A549 (cell line): ENCODE data around the gene PIGL. TPM values are rescaled to one million over a fixed set of nuclear protein-coding genes. Genes with fewer than 3 reads are reported as not detected.

Experiments
- ATAC-seq, 2 experiments: fragments of 200-7000 bp in 1 of 2; fragments of >200 bp in 1 of 2; cut with Nextera tagmentation in 1 of 2; cut with Tn5 transposase in 1 of 2; 3 replicates each; pipeline versions ENCODE4 v1.8.0 to v1.9.1; 2018 to 2020; ENCODE audit warnings: mild to moderate bottlenecking in 1 of 2, moderate library complexity in 1 of 2
- CTCF ChIA-PET: fragments of 300-600 bp; sonication (Branson Sonifier 250); formaldehyde crosslinking; extraction: SDS; loops from one replicate; lab custom pipeline; 2021; ENCODE audit warnings: antibody characterized with exemption, inconsistent platforms; lab: Yijun Ruan, JAX
- POLR2A ChIA-PET: fragments of 350-600 bp; formaldehyde crosslinking; extraction: SDS; loops from one replicate; lab custom pipeline; 2021; ENCODE audit warnings: antibody characterized with exemption, inconsistent platforms; lab: Yijun Ruan, JAX
- DNase-seq, 2 experiments: peaks; one replicate each; pipeline versions ENCODE4 v3.0.0 to v3.0.0-alpha.2; 2011 to 2016; ENCODE audit warnings: low read depth in 1 of 2, low spot score in 1 of 2
- FAIRE-seq: peaks from 2 replicates; lab custom pipeline; 2011; peaks lifted over from hg19 to GRCh38; lab: Jason Lieb, UNC
- H3K27ac ChIP-seq, 2 experiments: fragments of >200 bp; sonication (Bioruptor Twin); formaldehyde crosslinking; 3 replicates each; pipeline ENCODE4 v1.5.1; 2016 to 2017
- H3K4me1 ChIP-seq: fragments of >200 bp; sonication (Bioruptor Twin); formaldehyde crosslinking; 3 replicates; pipeline ENCODE4 v1.6.1; 2016
- H3K4me2 ChIP-seq: fragments of >200 bp; sonication (Bioruptor Twin); formaldehyde crosslinking; 3 replicates; pipeline ENCODE4 v1.6.1; 2016
- H3K4me3 ChIP-seq: fragments of >200 bp; sonication (Bioruptor Twin); formaldehyde crosslinking; 3 replicates; pipeline ENCODE4 v1.5.1; 2016
- H3K9me3 ChIP-seq: fragments of >200 bp; sonication (Bioruptor Twin); formaldehyde crosslinking; 3 replicates; pipeline ENCODE4 v1.6.1; 2016
- ATOH8 ChIP-seq: fragments of 250-450 bp; sonication (Bioruptor Pico); IDR thresholded peaks from 2 replicates; pipeline ENCODE4 v1.5.0; 2020; ENCODE audit warnings: low read depth, mild to moderate bottlenecking, moderate library complexity
- CBX8 ChIP-seq: fragments of 200-600 bp; sonication (generic); IDR thresholded peaks from 2 replicates; pipeline ENCODE4 v1.6.1; 2016
- EP300 ChIP-seq, 2 experiments: fragments of >200 bp; sonication (Bioruptor Twin); formaldehyde crosslinking; IDR thresholded peaks; 2 replicates in 1 of 2; 3 replicates in 1 of 2; pipeline ENCODE4 v1.6.1; 2016 to 2017
- FOXS1 ChIP-seq: fragments of 250-450 bp; sonication (Bioruptor Pico); IDR thresholded peaks from 2 replicates; pipeline ENCODE4 v1.5.0; 2020; ENCODE audit warnings: mild to moderate bottlenecking, moderate library complexity
- GATA3 ChIP-seq: IDR thresholded peaks from 2 replicates; pipeline ENCODE4 v1.6.1; 2012; ENCODE audit warnings: borderline replicate concordance
- HMGXB4 ChIP-seq: fragments of 250-450 bp; sonication (Bioruptor Pico); IDR thresholded peaks from 2 replicates; pipeline ENCODE4 v1.5.0; 2021; ENCODE audit warnings: mild to moderate bottlenecking, moderate library complexity, borderline replicate concordance
- HOXA7 ChIP-seq: fragments of 250-450 bp; sonication (Bioruptor Pico); IDR thresholded peaks from 2 replicates; pipeline ENCODE4 v1.5.0; 2020; ENCODE audit warnings: mild to moderate bottlenecking, moderate library complexity
- JUN ChIP-seq, 2 experiments: fragments of >200 bp; sonication (Bioruptor Twin); formaldehyde crosslinking; IDR thresholded peaks; 2 replicates in 1 of 2; 3 replicates in 1 of 2; pipeline ENCODE4 v1.6.1; 2016 to 2017
- JUNB ChIP-seq: fragments of >200 bp; sonication (Bioruptor Twin); formaldehyde crosslinking; IDR thresholded peaks from 2 replicates; pipeline ENCODE4 v1.6.1; 2016
- KDM1A ChIP-seq: fragments of 200-600 bp; sonication (generic); IDR thresholded peaks from 2 replicates; pipeline ENCODE4 v1.6.1; 2016; ENCODE audit warnings: low read depth, mild to moderate bottlenecking
- KDM5A ChIP-seq: fragments of 200-600 bp; sonication (generic); IDR thresholded peaks from 2 replicates; pipeline ENCODE4 v1.6.1; 2016; ENCODE audit warnings: antibody characterized with exemption, mild to moderate bottlenecking
- MAZ ChIP-seq: fragments of 150-350 bp; IDR thresholded peaks from 2 replicates; pipeline ENCODE4 v1.6.1; 2014; ENCODE audit warnings: antibody characterized with exemption, low read depth, low read length, borderline replicate concordance
- POLR2A ChIP-seq: IDR thresholded peaks from 2 replicates; pipeline ENCODE4 v1.6.1; 2012; ENCODE audit warnings: mild to moderate bottlenecking, low read length
- RAD21 ChIP-seq, 2 experiments: fragments of >200 bp in 1 of 2; sonication (Bioruptor Twin) in 1 of 2; formaldehyde crosslinking in 1 of 2; IDR thresholded peaks in 1 of 2; conservative IDR thresholded peaks in 1 of 2; 2 replicates in 1 of 2; 3 replicates in 1 of 2; pipeline ENCODE4 v1.6.1; 2012 to 2018; ENCODE audit warnings: inconsistent platforms in 1 of 2
- RCOR1 ChIP-seq: fragments of 150-350 bp; IDR thresholded peaks from 2 replicates; pipeline ENCODE4 v1.6.1; 2014; ENCODE audit warnings: antibody characterized with exemption, low read length, low read depth
- REST ChIP-seq: fragments of 200-600 bp; sonication (generic); IDR thresholded peaks from 2 replicates; pipeline ENCODE4 v1.6.1; 2016; ENCODE audit warnings: antibody characterized with exemption, mild to moderate bottlenecking, moderate library complexity
- SMC3 ChIP-seq: fragments of >200 bp; sonication (Bioruptor Twin); formaldehyde crosslinking; IDR thresholded peaks from 3 replicates; pipeline ENCODE4 v1.6.1; 2018; ENCODE audit warnings: inconsistent platforms
- SREBF2 ChIP-seq: fragments of 450-650 bp; IDR thresholded peaks from 2 replicates; pipeline ENCODE4 v1.6.1; 2014; ENCODE audit warnings: mild to moderate bottlenecking, moderate library complexity
- USF2 ChIP-seq: fragments of 450-650 bp; IDR thresholded peaks from 2 replicates; pipeline ENCODE4 v1.6.1; 2014; ENCODE audit warnings: antibody characterized with exemption
- ZC3H11A ChIP-seq: fragments of 450-650 bp; IDR thresholded peaks from 2 replicates; pipeline ENCODE4 v1.6.1; 2014; ENCODE audit warnings: antibody characterized with exemption, mild to moderate bottlenecking
- ZFP36 ChIP-seq: fragments of 450-650 bp; IDR thresholded peaks from 2 replicates; pipeline ENCODE4 v1.6.1; 2014; ENCODE audit warnings: borderline replicate concordance; ENCODE audit not compliant: partially characterized antibody
- ZNF302 ChIP-seq: fragments of 250-450 bp; sonication (Bioruptor Pico); IDR thresholded peaks from 2 replicates; pipeline ENCODE4 v1.9.0; 2021; ENCODE audit warnings: inconsistent platforms, mild to moderate bottlenecking, moderate library complexity
- ZSCAN20 ChIP-seq: fragments of 250-450 bp; sonication (Bioruptor Pico); IDR thresholded peaks from 2 replicates; pipeline ENCODE4 v1.8.0; 2022; ENCODE audit warnings: mild to moderate bottlenecking, moderate library complexity
- WGBS: methylation state at CpG from one replicate; pipeline ENCODE4 v1.1.6; 2017; ENCODE audit errors: missing lambda C conversion rate; 5-methylcytosine and 5-hydroxymethylcytosine counted together
- polyA plus RNA-seq, 4 experiments: library from polyadenylated mRNA; depleted of rRNA in 3 of 4; stranded (reverse); fragments of >200 nt; fragmentation: RNase III in 1 of 4; extraction: RNeasy Plus Mini Kit Qiagen cat#74134 plus additional on column Dnase treatment in 1 of 4; gene quantifications; 2 replicates in 3 of 4; 3 replicates in 1 of 4; pipeline ENCODE4 v1.2.3, GENCODE V29; 2011 to 2017
- TF ChIP-seq, protein P1 (sequence below): IDR thresholded peaks from 2 replicates; pipeline ENCODE4 v1.6.1; 2012

PIGL gene
- polyA plus RNA-seq, 2 of the 4 experiments (the other 2 are of a cell fraction): 27.5 to 35.1 TPM

- TF ChIP-seq ATOH8 (CRISPR knock-in tag): no peak
- TF ChIP-seq ZC3H11A: no peak
These were observed 44.0 kb downstream of the PIGL start (continued) for GRCh38 chr17:16261049-16261448.

- CTCF ChIA-PET: no interaction called here
- FAIRE-seq (no peak), DNase-seq (no peak), ATAC-seq (no peak)
- H3K4me3 ChIP-seq: no peak overlapping the region
- H3K27ac ChIP-seq: no peak overlapping the region
- H3K4me1 ChIP-seq: no peaks in the 10 kb centered on the region
- POLR2A ChIA-PET: no interaction called here
- TF ChIP-seq ZC3H11A: no peak
- no peak for TF ChIP-seq EP300 (IDR thresholded peaks at IDR 0.05)
- TF ChIP-seq ZFP36: no peak
- TF ChIP-seq, all 56 proteins: peak for 0
- no peaks in the 10 kb centered on the region for H3K9me3 ChIP-seq
- H3K4me2 ChIP-seq: no peak overlapping the region
- WGBS: 93% methylated on average over 4 of the region's 4 CpGs
These were observed 45.2 kb downstream of the PIGL start for GRCh38 chr17:16262201-16262600.

DNA sequence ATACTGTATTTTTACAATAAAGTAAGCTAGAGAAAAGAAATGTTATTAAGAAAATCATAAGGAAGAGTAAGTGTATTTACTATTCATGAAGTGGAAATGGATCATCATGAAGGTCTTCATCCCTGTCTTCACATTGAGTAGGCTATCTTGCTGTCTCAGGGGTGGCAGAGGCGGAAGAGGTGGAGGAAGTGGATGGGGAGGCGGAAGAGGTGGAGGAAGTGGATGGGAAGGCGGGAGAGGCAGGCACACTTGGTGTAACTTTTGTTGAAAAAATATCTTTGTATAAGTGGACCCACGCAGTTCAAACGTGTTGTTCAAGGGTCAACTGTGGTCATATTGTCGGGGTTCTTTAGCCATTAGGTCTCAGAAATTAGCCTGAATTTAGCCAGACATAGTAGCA is 50.2 kb downstream of the PIGL start:
- Histone ChIP-seq H3K4me1 (peaks cover 5% of the 10 kb centered on the region; the same call in 1 of the 3 replicates), H3K4me3 (no peak overlapping the region), H3K4me2 (no peak overlapping the region), H3K27ac (no peak overlapping the region), H3K9me3 (no peaks in the 10 kb centered on the region)
- TF ChIP-seq KDM1A (no peak), SREBF2 (no peak), FOXS1 (CRISPR knock-in tag) (no peak), HMGXB4 (CRISPR knock-in tag) (no peak), EP300 (IDR thresholded peaks at IDR 0.05) (no peak), MAZ (no peak), JUNB (no peak)
- no peak for DNase-seq
- WGBS: 81% methylated on average over 6 of the region's 6 CpGs
- ATAC-seq: no peak
- CTCF ChIA-PET: interaction anchor here (2.8 kb wide), 1 partner anchor 19 kb away, joined by 12 read pairs; no protein-coding TSS in a partner anchor
- POLR2A ChIA-PET: no interaction called here
- no peak for FAIRE-seq

- H3K4me2 ChIP-seq: no peak overlapping the region
- no peak overlapping the region for H3K27ac ChIP-seq
- no peak for DNase-seq
- ChIA-PET CTCF (interaction anchor here (1.4 kb wide), 1 partner anchor 36 kb away, joined by 3 read pairs; no protein-coding TSS in a partner anchor), POLR2A (no interaction called here)
- 89% methylated on average over 2 of the region's 2 CpGs for WGBS
- peaks cover 16% of the 10 kb centered on the region; the same call in 1 of the 3 replicates for H3K4me1 ChIP-seq
- H3K4me3 ChIP-seq: no peak overlapping the region
- TF ChIP-seq HOXA7 (no peak), SMC3 (no peak), RCOR1 (no peak), KDM5A (no peak), ZSCAN20 (CRISPR knock-in tag) (no peak), CBX8 (no peak), USF2 (no peak), POLR2A (no peak), RAD21 (conservative IDR thresholded peaks at IDR 0.05 in 1 of 2, IDR thresholded peaks at IDR 0.05 in 1 of 2) (no peak), ZNF302 (CRISPR knock-in tag) (no peak), JUN (IDR thresholded peaks at IDR 0.05) (no peak), REST (no peak), GATA3 (no peak)
- TF ChIP-seq, protein P1, sequence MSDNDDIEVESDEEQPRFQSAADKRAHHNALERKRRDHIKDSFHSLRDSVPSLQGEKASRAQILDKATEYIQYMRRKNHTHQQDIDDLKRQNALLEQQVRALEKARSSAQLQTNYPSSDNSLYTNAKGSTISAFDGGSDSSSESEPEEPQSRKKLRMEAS: no peak
- TF ChIP-seq, all 56 proteins: peak for 0
- H3K9me3 ChIP-seq: no peaks in the 10 kb centered on the region
- FAIRE-seq: no peak
- ATAC-seq: no peak
These were observed 52.6 kb downstream of the PIGL start for GRCh38 chr17:16269658-16270057.
